Esophagus muscularis mucosa (tissue), 4 donors: ENCODE data around the gene SP100. TPM values are rescaled to one million over a fixed set of nuclear protein-coding genes. Genes with fewer than 3 reads are reported as not detected.

Source experiments
- DNase-seq: peaks from one replicate; pipeline ENCODE4 v3.0.0-alpha.2; 2017; ENCODE audit errors: extremely low spot score
- H3K27ac ChIP-seq, 4 donors: fragments of 200-600 bp; sonication (generic); replicated peaks in 1 of 4; 1 replicate in 3 of 4; 2 replicates in 1 of 4; pipeline ENCODE4 v1.5.1; 2016 to 2019; ENCODE audit warnings: mild to moderate bottlenecking in 1 of 4
- H3K27me3 ChIP-seq, 4 donors: fragments of 200-600 bp; sonication (generic); one replicate each; pipeline versions ENCODE4 v1.5.1 to v1.6.0; 2016 to 2019
- H3K36me3 ChIP-seq, 4 donors: fragments of 200-600 bp; sonication (generic); one replicate each; pipeline ENCODE4 v1.5.1; 2016 to 2019
- H3K4me1 ChIP-seq, 4 donors: fragments of 200-600 bp; sonication (generic); one replicate each; pipeline ENCODE4 v1.5.1; 2016 to 2019
- H3K4me3 ChIP-seq, 4 donors: fragments of 200-600 bp; sonication (generic); 1 replicate in 2 of 4; 2 replicates in 2 of 4; pipeline ENCODE4 v1.5.1; 2016 to 2019; ENCODE audit warnings: mild to moderate bottlenecking in 4 of 4, moderate library complexity in 1 of 4
- H3K9me3 ChIP-seq, 4 donors: fragments of 200-600 bp; sonication (generic); 1 replicate in 3 of 4; 2 replicates in 1 of 4; pipeline ENCODE4 v1.5.1; 2016 to 2019
- EP300 ChIP-seq: sonication (generic); formaldehyde crosslinking; IDR thresholded peaks from one replicate; pipeline ENCODE4 v1.6.1; 2017; ENCODE audit warnings: antibody characterized with exemption
- POLR2A ChIP-seq: fragments of 450-650 bp; IDR thresholded peaks from one replicate; pipeline ENCODE4 v1.6.1; 2017; ENCODE audit warnings: antibody characterized with exemption, moderate library complexity, mild to moderate bottlenecking, low read depth
- POLR2AphosphoS5 ChIP-seq, 2 donors: sonication (generic); formaldehyde crosslinking; IDR thresholded peaks; one replicate each; pipeline ENCODE4 v1.6.1; 2017; ENCODE audit warnings: antibody characterized with exemption in 2 of 2
- WGBS: methylation state at CpG from one replicate; pipeline ENCODE4 v1.1.5; 2018; 5-methylcytosine and 5-hydroxymethylcytosine counted together
- intact Hi-C: fragments of 100-400 bp; cut with DNase I; formaldehyde crosslinking; loops from one replicate; pipeline ENCODE4 v1.15.1; 2023
- total RNA-seq, 4 donors: library from RNA; depleted of rRNA; stranded (reverse); fragments of >200 nt; gene quantifications; one replicate each; pipeline versions ENCODE4 v1.1.0 to v1.2.1, GENCODE V29; 2016
- TF ChIP-seq, protein P1 (sequence below), 3 experiments: fragments of 200-600 bp in 2 of 3; fragments of 450-650 bp in 1 of 3; sonication (generic) in 2 of 3; IDR thresholded peaks; one replicate each; pipeline ENCODE4 v1.5.1; 2017 to 2019; ENCODE audit warnings: antibody characterized with exemption in 3 of 3, mild to moderate bottlenecking in 2 of 3, moderate library complexity in 1 of 3

SP100 gene
- total RNA-seq, 4 donors from 2014 or later: 83.8 to 95.5 (median 92.1) TPM

DNA sequence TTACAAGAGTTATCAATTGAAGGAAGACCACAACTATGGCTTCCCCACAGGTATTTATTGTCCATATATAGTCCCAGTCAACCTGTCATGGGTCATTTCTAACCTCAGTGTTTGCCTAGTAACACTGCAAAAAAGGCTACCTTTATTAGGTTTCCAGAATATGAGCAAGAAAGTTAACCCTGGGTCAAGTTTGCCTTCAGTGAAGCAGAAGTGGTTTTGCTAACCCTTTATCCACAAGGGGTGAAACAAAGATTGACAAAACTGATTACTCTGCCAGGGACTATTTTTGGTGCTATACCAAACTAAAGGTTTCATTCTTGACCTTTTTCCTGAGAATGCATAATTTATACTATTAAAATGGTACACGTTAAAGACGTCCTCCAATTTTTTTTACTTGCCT is 28.8 kb downstream of the SP100 start:
- no peak overlapping the region for H3K4me3 ChIP-seq
- no peaks in the 10 kb centered on the region for H3K27me3 ChIP-seq
- TF ChIP-seq, protein P1, sequence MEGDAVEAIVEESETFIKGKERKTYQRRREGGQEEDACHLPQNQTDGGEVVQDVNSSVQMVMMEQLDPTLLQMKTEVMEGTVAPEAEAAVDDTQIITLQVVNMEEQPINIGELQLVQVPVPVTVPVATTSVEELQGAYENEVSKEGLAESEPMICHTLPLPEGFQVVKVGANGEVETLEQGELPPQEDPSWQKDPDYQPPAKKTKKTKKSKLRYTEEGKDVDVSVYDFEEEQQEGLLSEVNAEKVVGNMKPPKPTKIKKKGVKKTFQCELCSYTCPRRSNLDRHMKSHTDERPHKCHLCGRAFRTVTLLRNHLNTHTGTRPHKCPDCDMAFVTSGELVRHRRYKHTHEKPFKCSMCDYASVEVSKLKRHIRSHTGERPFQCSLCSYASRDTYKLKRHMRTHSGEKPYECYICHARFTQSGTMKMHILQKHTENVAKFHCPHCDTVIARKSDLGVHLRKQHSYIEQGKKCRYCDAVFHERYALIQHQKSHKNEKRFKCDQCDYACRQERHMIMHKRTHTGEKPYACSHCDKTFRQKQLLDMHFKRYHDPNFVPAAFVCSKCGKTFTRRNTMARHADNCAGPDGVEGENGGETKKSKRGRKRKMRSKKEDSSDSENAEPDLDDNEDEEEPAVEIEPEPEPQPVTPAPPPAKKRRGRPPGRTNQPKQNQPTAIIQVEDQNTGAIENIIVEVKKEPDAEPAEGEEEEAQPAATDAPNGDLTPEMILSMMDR (IDR thresholded peaks at IDR 0.05): no peak
- TF ChIP-seq EP300 (no peak), POLR2A (no peak), POLR2AphosphoS5 (IDR thresholded peaks at IDR 0.05) (no peak)
- DNase-seq: no peak
- peaks cover 24 to 71% (median 59%) of the 10 kb centered on the region in 4 donors for H3K36me3 ChIP-seq
- peaks cover 7 to 18% (median 13%) of the 10 kb centered on the region in 4 donors for H3K4me1 ChIP-seq
- intact Hi-C loops: no loop called here
- H3K27ac ChIP-seq: no peak overlapping the region
- no peaks in the 10 kb centered on the region for H3K9me3 ChIP-seq
- 71% methylated on average over 2 of the region's 2 CpGs for WGBS

GRCh38 chr2:230447036-230447435 is 31.0 kb downstream of the SP100 start:
- intact Hi-C loops: no loop called here
- H3K36me3 ChIP-seq: peaks cover 30 to 93% (median 71%) of the 10 kb centered on the region in 4 donors
- no peaks in the 10 kb centered on the region for H3K27me3 ChIP-seq
- H3K9me3 ChIP-seq: no peaks in the 10 kb centered on the region
- WGBS: 82% methylated on average over 7 of the region's 7 CpGs
- TF ChIP-seq POLR2AphosphoS5 (IDR thresholded peaks at IDR 0.05): no peak
- TF ChIP-seq POLR2A: no peak
- TF ChIP-seq, protein P1 (IDR thresholded peaks at IDR 0.05): no peak
- no peak for TF ChIP-seq EP300
- H3K27ac ChIP-seq: no peak overlapping the region
- DNase-seq: no peak
- H3K4me1 ChIP-seq: peaks cover 0 to 4% (median 2%) of the 10 kb centered on the region in 4 donors
- H3K4me3 ChIP-seq: no peak overlapping the region

DNA sequence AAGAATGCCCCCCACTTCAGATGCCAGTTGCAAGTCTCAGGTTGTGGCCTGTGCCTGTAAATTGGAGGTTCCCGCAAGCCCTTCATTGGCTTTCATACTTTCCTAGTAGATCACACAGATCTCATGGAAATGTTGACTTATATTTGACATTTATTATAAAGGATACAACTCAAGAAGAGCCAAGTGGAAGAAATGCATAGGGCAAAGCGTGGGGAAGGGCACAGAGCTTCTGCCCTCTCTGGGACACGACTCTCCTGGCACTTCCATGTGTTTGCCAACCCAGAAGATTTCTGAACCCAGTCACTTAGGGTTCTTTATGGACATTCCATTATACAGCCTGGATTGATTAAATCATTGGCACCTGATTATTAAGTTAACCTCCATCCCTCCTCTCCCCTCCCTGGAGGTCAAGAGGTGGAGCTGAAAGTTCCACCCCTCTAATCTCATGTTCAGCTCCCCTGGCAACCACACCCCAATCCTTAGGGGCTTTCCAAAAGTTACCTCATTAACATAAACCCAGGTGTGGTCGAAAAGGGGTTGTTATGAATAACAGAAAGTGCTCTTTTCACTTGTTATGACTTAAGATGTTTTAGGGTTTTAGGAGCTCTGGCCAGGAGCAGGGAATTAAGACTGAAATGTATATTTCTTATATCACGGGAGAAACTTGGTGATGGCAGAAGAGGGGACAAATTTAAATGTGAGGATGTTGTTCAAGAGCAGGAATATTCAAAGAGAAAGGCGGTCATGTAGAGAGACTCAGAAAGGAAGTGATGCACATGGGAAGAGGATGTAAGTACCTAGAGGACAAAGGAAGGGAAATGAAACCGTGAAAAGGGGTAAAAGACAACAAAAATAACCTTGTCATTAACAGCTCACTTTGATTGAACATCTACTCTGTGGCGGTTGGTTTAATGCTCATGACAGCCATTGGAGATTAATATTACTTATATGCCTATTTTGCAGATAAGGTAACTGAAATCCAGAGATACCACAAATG is 31.8 kb downstream of the SP100 start:
- DNase-seq: no peak
- Histone ChIP-seq H3K36me3 (peaks cover 30 to 99% (median 74%) of the 10 kb centered on the region in 4 donors), H3K4me1 (peaks cover 0 to 3% (median 2%) of the 10 kb centered on the region in 4 donors), H3K9me3 (no peaks in the 10 kb centered on the region), H3K27me3 (no peaks in the 10 kb centered on the region), H3K27ac (no peak overlapping the region), H3K4me3 (no peak overlapping the region)
- intact Hi-C loops: no loop called here
- TF ChIP-seq, protein P1 (IDR thresholded peaks at IDR 0.05): no peak
- TF ChIP-seq POLR2AphosphoS5 (IDR thresholded peaks at IDR 0.05): no peak
- no peak for TF ChIP-seq EP300
- no peak for TF ChIP-seq POLR2A
- 85% methylated on average over 8 of the region's 8 CpGs for WGBS

DNA sequence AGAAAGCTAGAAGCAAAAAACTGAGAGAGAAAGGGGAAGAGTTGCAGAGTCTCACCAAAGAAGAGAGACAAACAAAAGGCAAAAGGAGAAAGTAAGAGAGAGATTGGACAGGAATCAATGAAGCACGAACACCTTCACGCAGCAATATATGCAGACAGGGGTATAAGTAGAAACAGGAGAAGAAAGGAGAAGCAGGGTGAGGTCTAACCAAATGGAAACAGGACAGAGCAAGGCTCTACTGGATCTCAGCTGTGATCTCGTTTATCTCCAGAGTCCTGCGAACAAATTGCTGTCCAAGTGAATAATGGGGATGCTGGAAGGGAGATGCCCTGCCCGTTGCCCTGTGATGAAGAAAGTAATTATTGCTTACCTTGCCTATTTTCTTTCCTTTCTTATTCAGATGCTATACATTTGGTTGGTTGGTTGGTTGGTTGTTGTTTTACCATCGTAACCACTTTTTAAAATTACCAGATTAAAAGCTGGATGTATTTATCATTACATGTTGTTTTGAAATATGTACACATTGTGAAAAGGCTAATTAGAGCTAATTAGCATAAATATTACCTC is 34.0 kb downstream of the SP100 start:
- Histone ChIP-seq H3K4me1 (peaks cover 0 to 3% (median 0%) of the 10 kb centered on the region in 4 donors), H3K27ac (no peak overlapping the region), H3K36me3 (peaks cover 14 to 89% (median 67%) of the 10 kb centered on the region in 4 donors), H3K4me3 (no peak overlapping the region), H3K27me3 (no peaks in the 10 kb centered on the region), H3K9me3 (no peaks in the 10 kb centered on the region)
- WGBS: 91% methylated on average over 6 of the region's 6 CpGs
- no peak for TF ChIP-seq POLR2A
- no peak for TF ChIP-seq POLR2AphosphoS5 (IDR thresholded peaks at IDR 0.05)
- TF ChIP-seq EP300: no peak
- TF ChIP-seq, protein P1 (IDR thresholded peaks at IDR 0.05): no peak
- intact Hi-C loops: no loop called here
- no peak for DNase-seq
